Measurements from ENCODE around the gene IQCF5. TPM values are rescaled to one million over a fixed set of nuclear protein-coding genes. Genes with fewer than 3 reads are reported as not detected.

The IQCF5 gene
- total RNA-seq, 4 donors from 2014 or later: not detected

GRCh38 chr3:51874889-51875288 lies 512 bp downstream of the IQCF5 start:
- TF ChIP-seq, protein P1, sequence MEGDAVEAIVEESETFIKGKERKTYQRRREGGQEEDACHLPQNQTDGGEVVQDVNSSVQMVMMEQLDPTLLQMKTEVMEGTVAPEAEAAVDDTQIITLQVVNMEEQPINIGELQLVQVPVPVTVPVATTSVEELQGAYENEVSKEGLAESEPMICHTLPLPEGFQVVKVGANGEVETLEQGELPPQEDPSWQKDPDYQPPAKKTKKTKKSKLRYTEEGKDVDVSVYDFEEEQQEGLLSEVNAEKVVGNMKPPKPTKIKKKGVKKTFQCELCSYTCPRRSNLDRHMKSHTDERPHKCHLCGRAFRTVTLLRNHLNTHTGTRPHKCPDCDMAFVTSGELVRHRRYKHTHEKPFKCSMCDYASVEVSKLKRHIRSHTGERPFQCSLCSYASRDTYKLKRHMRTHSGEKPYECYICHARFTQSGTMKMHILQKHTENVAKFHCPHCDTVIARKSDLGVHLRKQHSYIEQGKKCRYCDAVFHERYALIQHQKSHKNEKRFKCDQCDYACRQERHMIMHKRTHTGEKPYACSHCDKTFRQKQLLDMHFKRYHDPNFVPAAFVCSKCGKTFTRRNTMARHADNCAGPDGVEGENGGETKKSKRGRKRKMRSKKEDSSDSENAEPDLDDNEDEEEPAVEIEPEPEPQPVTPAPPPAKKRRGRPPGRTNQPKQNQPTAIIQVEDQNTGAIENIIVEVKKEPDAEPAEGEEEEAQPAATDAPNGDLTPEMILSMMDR (IDR thresholded peaks at IDR 0.05): no peak
- TF ChIP-seq EP300 (IDR thresholded peaks at IDR 0.05; ENCODE audit: low read depth): no peak
- no peak for TF ChIP-seq POLR2A (IDR thresholded peaks at IDR 0.05)
- no peak for TF ChIP-seq POLR2AphosphoS5 (IDR thresholded peaks at IDR 0.05)
- intact Hi-C loops (cut with DNase I; ENCODE audit: low total_unique reads): no loop called here
- Histone ChIP-seq H3K27me3 (no peaks in the 10 kb centered on the region), H3K27ac (no peak overlapping the region), H3K36me3 (no peaks in the 10 kb centered on the region), H3K4me3 (no peak overlapping the region), H3K9me3 (no peaks in the 10 kb centered on the region), H3K4me1 (no peaks in the 10 kb centered on the region)
- WGBS, 2 donors (ENCODE audit: low coverage in 1 of 2): 56 to 57% methylated on average over 1 to 4 of the region's 4 CpGs
- no peak for DNase-seq
- in situ Hi-C loops (cut with MboI; ENCODE audit: low pct_ligation_motif_present in 1 of 4, low pct_unique_long_range_greater_than_20kb in 1 of 4, low sequenced_read_pairs in 3 of 4): no loop called here

DNA sequence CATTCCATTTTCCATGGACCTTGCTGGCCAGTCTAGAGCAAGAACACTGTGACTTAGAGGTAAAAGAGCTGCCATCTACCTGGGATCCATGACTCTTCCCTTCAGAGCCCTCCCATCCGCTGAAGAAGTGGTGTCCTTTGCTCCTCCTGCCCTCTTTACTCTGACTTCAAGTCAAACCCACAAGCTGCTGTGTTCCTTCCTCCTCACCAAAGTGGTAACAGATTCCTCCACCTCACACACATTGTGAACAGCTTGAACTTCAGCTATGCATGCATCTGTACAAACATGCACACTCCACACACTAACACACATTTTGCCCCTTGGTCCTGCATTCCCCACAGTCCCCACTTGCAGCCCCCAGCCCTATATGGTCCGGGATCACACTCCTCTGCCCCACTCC lies 990 bp downstream of the IQCF5 start:
- H3K27me3 ChIP-seq: no peaks in the 10 kb centered on the region
- H3K4me1 ChIP-seq: no peaks in the 10 kb centered on the region
- no peaks in the 10 kb centered on the region for H3K36me3 ChIP-seq
- no peaks in the 10 kb centered on the region for H3K9me3 ChIP-seq
- TF ChIP-seq POLR2AphosphoS5 (IDR thresholded peaks at IDR 0.05) (no peak), POLR2A (IDR thresholded peaks at IDR 0.05) (no peak), EP300 (IDR thresholded peaks at IDR 0.05; ENCODE audit: low read depth) (no peak)
- TF ChIP-seq, protein P1 (IDR thresholded peaks at IDR 0.05): no peak
- in situ Hi-C loops (cut with MboI; ENCODE audit: low pct_ligation_motif_present in 1 of 4, low pct_unique_long_range_greater_than_20kb in 1 of 4, low sequenced_read_pairs in 3 of 4) (no loop called here), intact Hi-C loops (cut with DNase I; ENCODE audit: low total_unique reads) (no loop called here)
- 85% methylated on average over 2 of the region's 2 CpGs; no CpG with 5 or more reads in 1 of the 2 donors for WGBS, 2 donors (ENCODE audit: low coverage in 1 of 2)
- no peak for DNase-seq
- no peak overlapping the region for H3K4me3 ChIP-seq
- no peak overlapping the region for H3K27ac ChIP-seq

- no peaks in the 10 kb centered on the region for H3K4me1 ChIP-seq
- no peaks in the 10 kb centered on the region for H3K27me3 ChIP-seq
- WGBS, 2 donors (ENCODE audit: low coverage in 1 of 2): 91% methylated on average over 10 of the region's 10 CpGs; no CpG with 5 or more reads in 1 of the 2 donors
- in situ Hi-C loops (cut with MboI; ENCODE audit: low pct_ligation_motif_present in 1 of 4, low pct_unique_long_range_greater_than_20kb in 1 of 4, low sequenced_read_pairs in 3 of 4): no loop called here
- H3K9me3 ChIP-seq: no peaks in the 10 kb centered on the region
- H3K4me3 ChIP-seq: no peak overlapping the region
- no peak for DNase-seq
- no peak overlapping the region for H3K27ac ChIP-seq
- no peaks in the 10 kb centered on the region for H3K36me3 ChIP-seq
- intact Hi-C loops (cut with DNase I; ENCODE audit: low total_unique reads): no loop called here
- TF ChIP-seq EP300 (IDR thresholded peaks at IDR 0.05; ENCODE audit: low read depth): no peak
- no peak for TF ChIP-seq POLR2AphosphoS5 (IDR thresholded peaks at IDR 0.05)
- TF ChIP-seq, protein P1 (IDR thresholded peaks at IDR 0.05): no peak
- TF ChIP-seq POLR2A (IDR thresholded peaks at IDR 0.05): no peak
Observed at GRCh38 chr3:51873876-51874275, 1.5 kb downstream of the IQCF5 start.

DNA sequence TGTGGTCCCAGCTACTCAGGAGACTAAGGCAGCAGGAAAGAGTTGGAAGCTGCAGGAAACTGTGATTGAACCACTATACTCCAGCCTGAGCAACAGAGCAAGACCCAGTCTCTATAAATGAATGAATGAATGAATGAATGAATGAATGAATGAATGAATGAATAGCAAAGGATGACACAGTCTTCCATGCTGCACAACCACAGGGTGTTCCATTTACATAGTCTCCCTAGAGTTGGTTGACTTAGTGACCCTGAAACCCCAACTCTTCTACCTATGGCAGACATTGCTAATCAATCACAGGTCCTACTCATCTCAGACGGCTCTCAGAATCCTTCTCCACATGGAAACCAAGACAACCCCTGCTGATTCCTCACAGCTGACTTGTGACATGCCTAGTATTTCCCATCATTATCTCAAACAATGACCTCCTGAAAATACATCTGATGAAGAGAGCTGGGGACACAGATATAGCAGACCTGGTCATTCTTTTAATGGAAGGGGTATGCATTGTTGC lies 2.1 kb downstream of the IQCF5 start:
- no peaks in the 10 kb centered on the region for H3K36me3 ChIP-seq
- no peaks in the 10 kb centered on the region for H3K9me3 ChIP-seq
- intact Hi-C loops (cut with DNase I; ENCODE audit: low total_unique reads): no loop called here
- TF ChIP-seq, protein P1 (IDR thresholded peaks at IDR 0.05): no peak
- TF ChIP-seq EP300 (IDR thresholded peaks at IDR 0.05; ENCODE audit: low read depth): no peak
- H3K4me1 ChIP-seq: no peaks in the 10 kb centered on the region
- H3K27me3 ChIP-seq: no peaks in the 10 kb centered on the region
- in situ Hi-C loops (cut with MboI; ENCODE audit: low pct_ligation_motif_present in 1 of 4, low pct_unique_long_range_greater_than_20kb in 1 of 4, low sequenced_read_pairs in 3 of 4): no loop called here
- H3K4me3 ChIP-seq: no peak overlapping the region
- H3K27ac ChIP-seq: no peak overlapping the region
- DNase-seq: no peak
- WGBS, 2 donors (ENCODE audit: low coverage in 1 of 2): 77% methylated on average over 1 of the region's 1 CpG; no CpG with 5 or more reads in 1 of the 2 donors

Measured in transverse colon (tissue), 4 donors.